GM18499 (cell line): ENCODE measurements around the gene ZBTB17.

Source experiments
- ATAC-seq: cut with Tn5 transposase; IDR thresholded peaks from one replicate; pipeline ENCODE4 v1.9.1; 2021; ENCODE audit warnings: moderate number of reproducible peaks; ENCODE audit not compliant: insufficient read depth, unreplicated experiment

Gene ZBTB17

GRCh38 chr1:15963363-15963967 is 12.4 kb downstream of the ZBTB17 start:
- ATAC-seq: no peak

- ATAC-seq: no peak
Measured at GRCh38 chr1:15962671-15963362, 13.1 kb downstream of the ZBTB17 start.

GRCh38 chr1:15962176-15962575 is 13.7 kb downstream of the ZBTB17 start:
- no peak for ATAC-seq

GRCh38 chr1:15961492-15961891 is 14.4 kb downstream of the ZBTB17 start:
- no peak for ATAC-seq

DNA sequence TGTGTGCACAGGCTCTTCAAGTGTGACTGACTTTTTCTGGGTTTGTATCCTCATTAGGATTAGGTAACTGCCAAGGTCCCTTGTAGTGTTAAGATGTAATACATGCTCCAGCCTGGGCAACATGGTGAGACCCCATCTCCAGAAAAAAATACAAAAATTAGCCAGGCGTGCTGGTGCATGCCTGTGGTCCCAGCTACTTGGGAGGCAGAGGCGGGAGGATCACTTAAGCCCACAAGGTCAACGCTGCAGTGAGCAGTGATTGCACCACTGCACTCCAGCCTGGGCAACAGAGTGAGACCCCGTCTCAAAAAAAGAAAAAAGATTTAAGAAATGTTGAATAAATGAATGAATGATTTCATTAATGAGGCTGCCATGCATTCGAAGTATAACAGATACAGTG is 15.1 kb downstream of the ZBTB17 start:
- ATAC-seq: no peak

GRCh38 chr1:15959827-15960446 is 16.0 kb downstream of the ZBTB17 start:
- ATAC-seq: no peak

- ATAC-seq: no peak
Measured at GRCh38 chr1:15959424-15959823, 16.5 kb downstream of the ZBTB17 start.

DNA sequence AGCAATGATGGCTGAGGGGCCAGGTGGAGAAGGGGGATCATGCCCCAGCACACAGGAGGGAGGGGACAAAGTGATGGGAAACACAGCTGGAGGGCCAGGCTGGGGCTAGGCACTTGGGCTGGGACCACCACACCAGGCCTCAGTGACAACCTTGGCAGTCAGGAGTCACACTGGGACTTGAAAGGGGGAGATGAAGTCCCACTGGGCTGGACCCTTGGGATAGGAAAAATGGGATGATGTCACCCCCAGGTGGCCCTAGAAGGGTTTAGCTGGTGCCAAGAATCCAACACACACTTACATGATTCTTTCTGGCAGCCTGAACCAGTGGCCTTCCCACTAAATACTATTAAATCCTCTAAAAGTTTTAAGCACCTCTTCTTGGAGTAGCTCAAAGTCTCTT is 17.1 kb downstream of the ZBTB17 start:
- no peak for ATAC-seq

GRCh38 chr1:15958111-15958510 is 17.8 kb downstream of the ZBTB17 start:
- ATAC-seq: no peak

- ATAC-seq: no peak
Measured at GRCh38 chr1:15957221-15958095, 18.4 kb downstream of the ZBTB17 start.

- no peak for ATAC-seq
Measured at GRCh38 chr1:15956150-15956549, 19.8 kb downstream of the ZBTB17 start.

GRCh38 chr1:15955552-15955951 is 20.3 kb downstream of the ZBTB17 start:
- ATAC-seq: no peak

GRCh38 chr1:15954316-15954715 is 21.6 kb downstream of the ZBTB17 start:
- ATAC-seq: no peak

DNA sequence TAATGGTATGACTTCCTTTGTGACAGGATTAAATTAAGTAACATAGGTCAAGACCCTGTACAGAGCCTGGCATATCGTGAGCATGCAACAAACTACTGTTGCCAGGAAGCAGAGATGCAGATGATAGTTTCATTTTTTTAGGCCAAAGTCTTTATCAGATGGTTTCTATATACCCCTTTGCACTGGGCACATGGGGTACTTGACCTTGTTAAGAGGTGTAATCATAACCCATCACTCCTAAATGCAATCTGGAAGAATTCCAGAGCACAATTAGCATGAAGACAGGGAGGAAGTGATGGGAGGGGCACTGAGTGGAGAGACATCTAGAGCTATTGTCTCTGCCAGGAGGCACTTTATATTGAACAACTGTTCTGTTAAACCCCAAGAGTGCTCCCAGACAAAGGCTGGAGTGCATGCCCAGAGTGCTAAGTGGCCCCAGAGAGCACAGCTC is 22.1 kb downstream of the ZBTB17 start:
- no peak for ATAC-seq

DNA sequence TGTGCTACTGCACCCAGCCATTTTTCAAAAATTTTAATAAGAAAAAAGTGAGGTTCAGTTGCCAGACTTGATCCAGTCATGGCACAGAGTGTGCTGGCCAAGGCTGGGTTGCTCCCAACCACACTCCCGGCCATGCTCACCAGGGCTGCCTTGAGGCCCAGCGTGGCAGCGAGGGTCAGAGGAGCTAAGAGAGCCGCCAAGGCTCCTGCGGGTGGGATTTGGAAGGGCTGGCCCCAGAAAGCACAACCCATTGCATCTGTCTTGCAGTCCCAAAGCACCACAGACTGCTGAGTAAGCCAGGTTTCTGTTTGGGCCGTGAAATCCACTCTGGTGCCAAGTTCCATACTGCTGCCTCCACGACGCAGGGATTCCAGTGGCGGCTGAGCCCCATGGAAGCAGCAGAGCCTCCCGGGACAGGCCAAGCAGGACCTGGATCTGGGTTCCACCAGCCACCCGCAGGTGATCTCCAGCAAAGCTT is 22.6 kb downstream of the ZBTB17 start:
- no peak for ATAC-seq

DNA sequence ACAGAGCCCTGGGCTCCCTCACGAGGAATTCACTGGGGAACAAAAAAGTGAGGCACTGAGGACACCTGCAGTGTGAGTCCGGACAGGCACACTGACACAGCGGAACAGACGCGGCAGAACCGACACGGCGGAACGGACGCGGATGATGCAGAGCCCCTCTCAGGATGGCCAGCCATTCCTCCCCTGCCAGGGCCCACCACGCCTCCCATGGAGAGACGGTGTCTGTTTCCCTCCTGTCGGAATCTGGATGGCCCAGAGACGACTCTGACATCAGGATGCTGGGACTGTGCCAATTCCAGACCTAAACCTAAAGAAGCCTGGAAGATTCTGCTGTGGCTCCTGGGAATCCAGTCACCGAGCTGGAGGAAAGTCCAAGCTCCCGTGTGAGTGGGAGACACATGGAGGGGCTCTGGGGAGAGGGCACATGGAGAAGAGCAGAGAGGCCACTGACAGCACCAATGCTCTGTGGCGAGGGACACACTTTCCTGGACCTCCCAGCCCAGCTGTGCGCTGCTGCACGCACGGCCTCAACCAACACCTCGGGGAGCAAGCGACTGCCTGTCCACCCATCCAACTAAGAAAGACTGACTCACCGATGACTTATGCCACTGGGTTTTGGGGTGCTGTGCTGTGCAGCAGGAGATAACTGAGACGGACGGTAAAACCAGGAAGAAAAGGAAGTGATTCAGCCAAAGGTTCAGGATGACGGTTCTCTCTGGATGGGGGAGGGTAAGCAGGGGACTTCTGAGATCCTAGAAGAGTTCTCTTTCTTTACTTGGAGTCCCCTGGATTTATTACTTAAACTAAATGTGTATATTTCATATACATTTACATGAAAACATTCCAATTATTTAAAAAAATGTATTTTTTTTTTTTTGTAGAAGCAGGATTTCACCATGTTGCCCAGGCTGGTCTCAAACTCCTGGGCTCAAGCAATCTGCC is 23.3 kb downstream of the ZBTB17 start:
- ATAC-seq: no peak

DNA sequence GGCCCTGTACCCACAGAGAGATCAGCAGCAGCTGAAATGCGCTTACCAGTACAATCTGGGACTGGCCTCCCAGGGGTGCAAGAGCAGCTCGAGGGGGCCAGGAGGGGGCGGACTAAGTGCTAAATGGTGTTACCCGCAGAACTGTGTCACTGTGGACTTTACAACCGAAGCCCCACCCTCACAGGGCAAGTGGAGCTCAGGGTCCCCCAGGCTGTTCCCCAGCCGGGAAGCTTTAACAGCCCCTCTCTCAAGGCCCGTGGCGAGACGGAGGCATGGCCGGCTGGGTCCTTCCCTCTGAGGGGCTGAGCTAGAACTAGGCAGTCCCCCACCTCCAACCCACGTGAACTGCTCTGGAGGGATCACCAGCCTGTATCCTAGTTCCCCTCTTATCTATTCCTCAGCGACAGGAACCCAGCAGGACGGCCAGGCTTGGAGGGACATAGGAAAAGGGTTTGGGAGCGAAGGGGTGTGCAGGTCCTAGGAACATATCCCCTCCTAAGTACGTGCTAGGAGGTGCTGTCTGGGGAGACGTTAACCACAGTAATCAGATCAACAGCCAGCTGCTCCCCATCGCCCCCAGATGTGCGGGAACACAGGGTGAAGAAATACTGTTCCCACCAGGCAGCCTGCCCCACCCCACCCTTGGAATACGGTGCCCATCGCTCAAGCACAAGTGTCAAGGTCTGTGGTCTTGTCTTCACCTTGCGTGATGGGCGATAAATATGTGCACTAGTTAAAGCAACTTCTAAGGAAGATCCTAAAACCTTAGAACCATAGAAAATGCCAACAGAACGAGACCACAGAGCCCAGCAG is 24.4 kb downstream of the ZBTB17 start:
- ATAC-seq: no peak

GRCh38 chr1:15950763-15951295 is 25.1 kb downstream of the ZBTB17 start:
- ATAC-seq: no peak
